H9 (cell line): ENCODE measurements around the gene CCDC82. TPM values are rescaled to one million over a fixed set of nuclear protein-coding genes. Genes with fewer than 3 reads are reported as not detected.

ENCODE experiments used
- DNase-seq: peaks from one replicate; pipeline ENCODE4 v3.0.0-alpha.2; 2017
- H2AFZ ChIP-seq: one replicate; pipeline ENCODE4 v1.6.1; 2013; ENCODE audit warnings: mild to moderate bottlenecking, low read length, control low read depth, moderate library complexity
- H2AK5ac ChIP-seq: 2 replicates; pipeline ENCODE4 v1.6.1; 2013; ENCODE audit warnings: low read length, control low read depth, mixed read lengths; ENCODE audit not compliant: insufficient read length
- H2BK120ac ChIP-seq: one replicate; pipeline ENCODE4 v1.6.1; 2013; ENCODE audit warnings: low read depth, mild to moderate bottlenecking, low read length, control low read depth, inconsistent platforms; ENCODE audit not compliant: poor library complexity, severe bottlenecking
- H2BK12ac ChIP-seq: 2 replicates; pipeline ENCODE4 v1.6.1; 2013; ENCODE audit warnings: low read length, control low read depth, mixed read lengths, low read depth; ENCODE audit not compliant: insufficient read length
- H2BK15ac ChIP-seq: 2 replicates; pipeline ENCODE4 v1.6.1; 2013; ENCODE audit warnings: low read depth, low read length, control low read depth
- H2BK20ac ChIP-seq: one replicate; pipeline ENCODE4 v1.6.1; 2013; ENCODE audit warnings: low read depth, mild to moderate bottlenecking, low read length, control low read depth, inconsistent platforms; ENCODE audit not compliant: poor library complexity, severe bottlenecking
- H2BK5ac ChIP-seq: 2 replicates; pipeline ENCODE4 v1.6.1; 2013; ENCODE audit warnings: low read length, control low read depth, mixed read lengths; ENCODE audit not compliant: insufficient read length
- H3K14ac ChIP-seq: 2 replicates; pipeline ENCODE4 v1.6.1; 2013; ENCODE audit warnings: low read length, control low read depth; ENCODE audit not compliant: insufficient read depth
- H3K18ac ChIP-seq: 2 replicates; pipeline ENCODE4 v1.6.1; 2013; ENCODE audit warnings: low read depth, mild to moderate bottlenecking, mixed read lengths, low read length, control low read depth; ENCODE audit not compliant: insufficient read length
- H3K23ac ChIP-seq: 2 replicates; pipeline ENCODE4 v1.6.1; 2013; ENCODE audit warnings: low read length, control low read depth, mixed read lengths, low read depth; ENCODE audit not compliant: insufficient read length
- H3K23me2 ChIP-seq: 2 replicates; pipeline ENCODE4 v1.6.1; 2013; ENCODE audit warnings: low read depth, mild to moderate bottlenecking, mixed read lengths, low read length, control low read depth; ENCODE audit not compliant: insufficient read length, poor library complexity, severe bottlenecking
- H3K27ac ChIP-seq: 2 replicates; pipeline ENCODE4 v1.5.1; 2013; ENCODE audit warnings: low read length, control low read depth, mixed read lengths, low read depth; ENCODE audit not compliant: insufficient read length
- H3K27me3 ChIP-seq: 2 replicates; pipeline ENCODE4 v1.6.1; 2013; ENCODE audit warnings: low read length, control low read depth, inconsistent platforms; ENCODE audit not compliant: insufficient read depth
- H3K4ac ChIP-seq: 2 replicates; pipeline ENCODE4 v1.6.1; 2013; ENCODE audit warnings: low read depth, mild to moderate bottlenecking, control low read depth, inconsistent platforms, low read length, moderate library complexity
- H3K4me1 ChIP-seq: 2 replicates; pipeline ENCODE4 v1.6.1; 2013; ENCODE audit warnings: low read length, control low read depth, inconsistent platforms; ENCODE audit not compliant: insufficient read depth
- H3K4me2 ChIP-seq: 2 replicates; pipeline ENCODE4 v1.6.1; 2013; ENCODE audit warnings: low read length, control low read depth, mixed read lengths; ENCODE audit not compliant: insufficient read length, insufficient read depth
- H3K56ac ChIP-seq: 2 replicates; pipeline ENCODE4 v1.6.1; 2013; ENCODE audit warnings: low read depth, mild to moderate bottlenecking, mixed read lengths, low read length, control low read depth; ENCODE audit not compliant: insufficient read length
- H3K79me1 ChIP-seq: 2 replicates; pipeline ENCODE4 v1.6.1; 2013; ENCODE audit warnings: low read depth, mild to moderate bottlenecking, moderate library complexity, low read length, control low read depth, inconsistent platforms; ENCODE audit not compliant: insufficient read depth, poor library complexity, severe bottlenecking
- H3K79me2 ChIP-seq: 2 replicates; pipeline ENCODE4 v1.6.1; 2013; ENCODE audit warnings: low read length, control low read depth, inconsistent platforms; ENCODE audit not compliant: insufficient read depth
- H3K9ac ChIP-seq: 2 replicates; pipeline ENCODE4 v1.6.1; 2013; ENCODE audit warnings: low read length, control low read depth, mixed read lengths; ENCODE audit not compliant: insufficient read length; ENCODE audit errors: extremely low read depth
- H3K9me3 ChIP-seq: one replicate; pipeline ENCODE4 v1.6.1; 2013; ENCODE audit warnings: low read depth, low read length, inconsistent platforms; ENCODE audit not compliant: control insufficient read depth
- H3T11ph ChIP-seq: one replicate; pipeline ENCODE4 v1.6.1; 2013; ENCODE audit warnings: mild to moderate bottlenecking, low read length, control low read depth, inconsistent platforms
- H4K20me1 ChIP-seq: one replicate; pipeline ENCODE4 v1.6.1; 2013; ENCODE audit not compliant: control insufficient read depth, insufficient read length, insufficient read depth
- H4K5ac ChIP-seq: 2 replicates; pipeline ENCODE4 v1.6.1; 2013; ENCODE audit warnings: low read depth, mild to moderate bottlenecking, mixed read lengths, low read length, control low read depth; ENCODE audit not compliant: insufficient read length
- H4K8ac ChIP-seq: replicated peaks from 2 replicates; pipeline ENCODE4 v1.6.1; 2013; ENCODE audit warnings: low read length, control low read depth, mixed read lengths, low read depth; ENCODE audit not compliant: insufficient read length
- H4K91ac ChIP-seq: 2 replicates; pipeline ENCODE4 v1.6.1; 2013; ENCODE audit warnings: low read depth, mild to moderate bottlenecking, moderate library complexity, mixed read lengths, low read length, control low read depth; ENCODE audit not compliant: insufficient read length
- H3K27ac Mint-ChIP-seq, 3 experiments: 2 replicates in 2 of 3; 3 replicates in 1 of 3; pipeline ENCODE4 v1.8.0; 2020 to 2021; ENCODE audit warnings: mixed read lengths in 3 of 3, mild to moderate bottlenecking in 1 of 3, moderate library complexity in 1 of 3
- H3K27me3 Mint-ChIP-seq: 2 replicates; pipeline ENCODE4 v1.8.0; 2021; ENCODE audit warnings: low read depth, mild to moderate bottlenecking, moderate library complexity, mixed read lengths
- H3K36me3 Mint-ChIP-seq, 3 experiments: 2 replicates in 2 of 3; 3 replicates in 1 of 3; pipeline ENCODE4 v1.8.0; 2020 to 2021; ENCODE audit warnings: low read depth in 3 of 3, mixed read lengths in 3 of 3; ENCODE audit not compliant: insufficient read depth in 1 of 3
- H3K4me1 Mint-ChIP-seq, 2 experiments: 2 replicates each; pipeline ENCODE4 v1.8.0; 2020; ENCODE audit warnings: mixed read lengths in 2 of 2
- H3K4me3 Mint-ChIP-seq, 2 experiments: 2 replicates in 1 of 2; 3 replicates in 1 of 2; pipeline ENCODE4 v1.8.0; 2020 to 2021; ENCODE audit warnings: mild to moderate bottlenecking in 2 of 2, mixed read lengths in 2 of 2, moderate library complexity in 1 of 2
- H3K9me3 Mint-ChIP-seq, 2 experiments: 2 replicates in 1 of 2; 3 replicates in 1 of 2; pipeline ENCODE4 v1.8.0; 2020; ENCODE audit warnings: mild to moderate bottlenecking in 2 of 2, mixed read lengths in 2 of 2, moderate library complexity in 1 of 2
- CTCF ChIP-seq: fragments of 200-600 bp; sonication (generic); conservative IDR thresholded peaks from 3 replicates; pipeline ENCODE4 v1.8.0; 2021; ENCODE audit warnings: antibody characterized with exemption, mild to moderate bottlenecking
- WGBS: extraction: QIAGEN DNeasy Blood & Tissue Kit; methylation state at CpG from one replicate; pipeline ENCODE4 v1.1.7; 2013; ENCODE audit warnings: missing lambda C conversion rate, low lambda C conversion rate, mixed read lengths; ENCODE audit not compliant: insufficient read length; ENCODE audit errors: extremely low coverage; 5-methylcytosine and 5-hydroxymethylcytosine counted together
- total RNA-seq: library from RNA; stranded (reverse); gene quantifications from 2 replicates; pipeline ENCODE4 v1.2.1, GENCODE V29; 2021

Gene CCDC82
- total RNA-seq, 1 experiment from 2014 or later, result 17.4 TPM

- no peak overlapping the region for H3K18ac ChIP-seq
- H4K8ac ChIP-seq, result no peak overlapping the region
- H3K36me3 Mint-ChIP-seq, result no peaks in the 10 kb centered on the region; a peak in 1 of 7 replicates
- H2BK5ac ChIP-seq, result no peak overlapping the region
- H3K4me2 ChIP-seq, result no peak overlapping the region
- H2AFZ ChIP-seq, result no peak overlapping the region
- no peak overlapping the region for H2BK120ac ChIP-seq
- H3K4me1 ChIP-seq, result peaks cover 9% of the 10 kb centered on the region; the same call in 1 of the 2 replicates
- H3K4me3 Mint-ChIP-seq, result no peak overlapping the region
- no peak overlapping the region for H4K91ac ChIP-seq
- H3K27me3 Mint-ChIP-seq, result no peaks in the 10 kb centered on the region
- WGBS, result no CpG with 5 or more reads among the region's 3 CpGs
- no peak overlapping the region for H3K27ac ChIP-seq
- DNase-seq, result no peak
- H3K27me3 ChIP-seq, result no peaks in the 10 kb centered on the region
- H3K4ac ChIP-seq, result no peak overlapping the region
- H3K27ac Mint-ChIP-seq, result peak overlapping the region in 1 of 3 experiments; percentile 66; a peak in 1 of 7 replicates
- no peaks in the 10 kb centered on the region for H4K20me1 ChIP-seq
- H3K23me2 ChIP-seq, result no peaks in the 10 kb centered on the region
- no peak overlapping the region for H3T11ph ChIP-seq
- H3K9me3 ChIP-seq, result no peaks in the 10 kb centered on the region
- no peak overlapping the region for H2AK5ac ChIP-seq
- no peak overlapping the region for H3K23ac ChIP-seq
- no peak overlapping the region for H2BK15ac ChIP-seq
- no peaks in the 10 kb centered on the region for H3K9me3 Mint-ChIP-seq
- no peaks in the 10 kb centered on the region for H3K79me1 ChIP-seq
- H2BK20ac ChIP-seq, result no peak overlapping the region
- H3K4me1 Mint-ChIP-seq, result peaks cover 26 to 49% of the 10 kb centered on the region in 2 experiments
- no peak overlapping the region for H3K9ac ChIP-seq
- no peak for TF ChIP-seq CTCF
- no peak overlapping the region for H3K56ac ChIP-seq
- no peak overlapping the region for H3K14ac ChIP-seq
- H3K79me2 ChIP-seq, result peaks cover 2% of the 10 kb centered on the region; the same call in 1 of the 2 replicates
- H4K5ac ChIP-seq, result no peak overlapping the region
- H2BK12ac ChIP-seq, result no peak overlapping the region
Observed at GRCh38 chr11:96318850-96319249, 70.9 kb downstream of the CCDC82 start.
